Endothelial cell of umbilical vein (primary cell): Measurements from ENCODE around the gene ANGPTL3. TPM values are rescaled to one million over a fixed set of nuclear protein-coding genes. Genes with fewer than 3 reads are reported as not detected.

Source experiments
- Bru-seq: library from RNA; stranded (reverse); fragments of 400-500 nt; gene quantifications from one replicate; lab custom pipeline; 2021; lab: Mats Ljungman, UMichigan
- BruChase-seq, 2 experiments: library from RNA; stranded (reverse); fragments of 400-500 nt; gene quantifications; one replicate each; lab custom pipeline; 2021; lab: Mats Ljungman, UMichigan
- BruUV-seq: library from RNA; stranded (reverse); fragments of 400-500 nt; replicated peaks from 2 replicates; lab custom pipeline; 2021; lab: Mats Ljungman, UMichigan
- CTCF ChIA-PET: fragments of 300-600, 350-600 bp; sonication (Branson Sonifier 250); formaldehyde crosslinking; loops from one replicate; lab custom pipeline; 2021; ENCODE audit warnings: antibody characterized with exemption, inconsistent platforms; lab: Charles Lee
- POLR2A ChIA-PET: fragments of 300-600, 350-600 bp; sonication (Branson Sonifier 250); formaldehyde crosslinking; loops from one replicate; lab custom pipeline; 2021; ENCODE audit warnings: antibody characterized with exemption, inconsistent platforms; lab: Charles Lee
- DNase-seq: peaks from one replicate; pipeline ENCODE4 v3.0.0-alpha.2; 2011; ENCODE audit warnings: low read depth, low spot score
- FAIRE-seq: peaks from 2 replicates; lab custom pipeline; 2011; peaks lifted over from hg19 to GRCh38; lab: Jason Lieb, UNC
- H2AFZ ChIP-seq: 2 replicates; pipeline ENCODE4 v1.6.0; 2012; ENCODE audit warnings: low read depth, low read length, control low read depth, inconsistent platforms
- H3K27ac ChIP-seq: 2 replicates; pipeline ENCODE4 v1.5.1; 2011; ENCODE audit warnings: low read depth, mild to moderate bottlenecking, control low read depth, low read length, moderate library complexity; ENCODE audit not compliant: insufficient read depth
- H3K27me3 ChIP-seq, 2 experiments: 2 replicates each; pipeline versions ENCODE4 v1.6.0 to v1.6.1; 2011; ENCODE audit warnings: low read length in 2 of 2, mixed read lengths in 1 of 2; ENCODE audit not compliant: control insufficient read depth in 2 of 2, insufficient read depth in 2 of 2
- H3K36me3 ChIP-seq, 2 experiments: 2 replicates in 1 of 2; 3 replicates in 1 of 2; pipeline ENCODE4 v1.5.1; 2011; ENCODE audit warnings: low read length in 2 of 2, mild to moderate bottlenecking in 1 of 2, moderate library complexity in 1 of 2; ENCODE audit not compliant: control insufficient read depth in 2 of 2, insufficient read depth in 2 of 2; ENCODE audit errors: extremely low read depth in 1 of 2
- H3K4me1 ChIP-seq: 3 replicates; pipeline ENCODE4 v1.5.1; 2011; ENCODE audit warnings: mild to moderate bottlenecking, low read length; ENCODE audit not compliant: control insufficient read depth, insufficient read depth; ENCODE audit errors: extremely low read depth
- H3K4me2 ChIP-seq: 2 replicates; pipeline ENCODE4 v1.6.1; 2011; ENCODE audit warnings: low read length, control low read depth, mixed read lengths; ENCODE audit not compliant: insufficient read depth
- H3K4me3 ChIP-seq, 3 experiments: fragments of 200-600 bp in 1 of 3; sonication (generic), shearing (Covaris generic) in 1 of 3; replicated peaks in 1 of 3; 2 replicates each; pipeline ENCODE4 v1.5.1; 2011 to 2016; ENCODE audit warnings: control low read depth in 3 of 3, low read length in 3 of 3, mild to moderate bottlenecking in 2 of 3, inconsistent platforms in 1 of 3, low read depth in 1 of 3, moderate library complexity in 1 of 3; ENCODE audit not compliant: insufficient read depth in 1 of 3
- H3K79me2 ChIP-seq: 2 replicates; pipeline ENCODE4 v1.6.0; 2012; ENCODE audit warnings: low read length, inconsistent platforms; ENCODE audit not compliant: control insufficient read depth, insufficient read depth
- H3K9ac ChIP-seq: replicated peaks from 2 replicates; pipeline ENCODE3; 2011; ENCODE audit warnings: low read length, control low read depth; ENCODE audit not compliant: insufficient read depth; ENCODE audit errors: extremely low read depth
- H3K9me1 ChIP-seq: replicated peaks from 3 replicates; pipeline ENCODE4 v1.6.0; 2011; ENCODE audit warnings: mild to moderate bottlenecking, low read length; ENCODE audit not compliant: control insufficient read depth, insufficient read depth; ENCODE audit errors: extremely low read depth
- H3K9me3 ChIP-seq: replicated peaks from 2 replicates; pipeline ENCODE4 v1.5.1; 2012; ENCODE audit warnings: low read length, inconsistent platforms; ENCODE audit not compliant: control insufficient read depth, insufficient read depth
- H4K20me1 ChIP-seq: replicated peaks from 2 replicates; pipeline ENCODE3; 2011; ENCODE audit warnings: mild to moderate bottlenecking, low read length; ENCODE audit not compliant: control insufficient read depth, insufficient read depth; ENCODE audit errors: extremely low read depth
- EZH2 ChIP-seq: IDR thresholded peaks from 2 replicates; pipeline ENCODE4 v1.6.1; 2012; ENCODE audit warnings: borderline replicate concordance, low read depth, mild to moderate bottlenecking, moderate library complexity, low read length, inconsistent platforms; ENCODE audit not compliant: severe bottlenecking
- FOS ChIP-seq: IDR thresholded peaks from 2 replicates; pipeline ENCODE4 v1.6.1; 2011; ENCODE audit warnings: mild to moderate bottlenecking, low read length, moderate library complexity, borderline replicate concordance; ENCODE audit not compliant: insufficient read depth
- GATA2 ChIP-seq: IDR thresholded peaks from 2 replicates; pipeline ENCODE4 v1.7.0; 2011; ENCODE audit warnings: low read depth, mild to moderate bottlenecking, moderate library complexity, mixed read lengths, low read length; ENCODE audit not compliant: insufficient read length, insufficient read depth
- JUN ChIP-seq: IDR thresholded peaks from 2 replicates; pipeline ENCODE4 v1.6.1; 2011; ENCODE audit warnings: borderline replicate concordance, low read depth; ENCODE audit not compliant: insufficient read length, insufficient read depth
- POLR2A ChIP-seq: IDR thresholded peaks from 2 replicates; pipeline ENCODE4 v1.6.1; 2012; ENCODE audit warnings: low read depth, mild to moderate bottlenecking, control low read depth, low read length
- dilution Hi-C: fragments of 300-500 bp; cut with MboI; formaldehyde crosslinking; loops from one replicate; pipeline ENCODE4 v1.15.0; 2019; ENCODE audit warnings: low sequenced_read_pairs; ENCODE audit not compliant: extremely low pct_ligation_motif_present
- intact Hi-C: fragments of 100-400 bp; cut with micrococcal nuclease; formaldehyde crosslinking; loops from one replicate; pipeline ENCODE4 v1.10.0; 2022
- long read RNA-seq: library from polyadenylated mRNA; stranded (forward); transcript quantifications from one replicate; pipeline ENCODE4 v2.0.0, GENCODE V29; 2021
- polyA minus RNA-seq, 3 experiments: library from RNA; depleted of rRNA, polyadenylated mRNA; stranded (reverse); fragments of >200 nt; gene quantifications; 1 replicate in 1 of 3; 2 replicates in 2 of 3; pipeline ENCODE4 v1.2.3, GENCODE V29; 2011
- polyA plus RNA-seq, 4 experiments: library from polyadenylated mRNA; depleted of rRNA in 3 of 4; stranded (reverse) in 3 of 4; unstranded in 1 of 4; fragments of >200 nt; gene quantifications; 2 replicates each; pipeline versions ENCODE4 v1.2.1 to v1.2.3, GENCODE V29; 2011 to 2012; ENCODE audit warnings: missing spikeins in 1 of 4
- total RNA-seq: library from RNA; stranded (reverse); gene quantifications from 2 replicates; pipeline ENCODE4 v1.2.3, GENCODE V29; 2021
- TF ChIP-seq, protein P1 (sequence below): IDR thresholded peaks from 2 replicates; pipeline ENCODE4 v1.6.1; 2011; ENCODE audit not compliant: insufficient read depth, insufficient read length
- TF ChIP-seq, protein P2 (sequence below), 2 donors: IDR thresholded peaks; 1 replicate in 1 of 2; 2 replicates in 1 of 2; pipeline ENCODE4 v1.5.1; 2011; ENCODE audit warnings: low read length in 2 of 2, mild to moderate bottlenecking in 2 of 2, moderate library complexity in 2 of 2, control low read depth in 1 of 2, inconsistent platforms in 1 of 2, low read depth in 1 of 2; ENCODE audit not compliant: insufficient read depth in 1 of 2; ENCODE audit errors: extremely low read depth in 1 of 2

Gene ANGPTL3, protein sequence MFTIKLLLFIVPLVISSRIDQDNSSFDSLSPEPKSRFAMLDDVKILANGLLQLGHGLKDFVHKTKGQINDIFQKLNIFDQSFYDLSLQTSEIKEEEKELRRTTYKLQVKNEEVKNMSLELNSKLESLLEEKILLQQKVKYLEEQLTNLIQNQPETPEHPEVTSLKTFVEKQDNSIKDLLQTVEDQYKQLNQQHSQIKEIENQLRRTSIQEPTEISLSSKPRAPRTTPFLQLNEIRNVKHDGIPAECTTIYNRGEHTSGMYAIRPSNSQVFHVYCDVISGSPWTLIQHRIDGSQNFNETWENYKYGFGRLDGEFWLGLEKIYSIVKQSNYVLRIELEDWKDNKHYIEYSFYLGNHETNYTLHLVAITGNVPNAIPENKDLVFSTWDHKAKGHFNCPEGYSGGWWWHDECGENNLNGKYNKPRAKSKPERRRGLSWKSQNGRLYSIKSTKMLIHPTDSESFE
- not detected in 2 replicates for total RNA-seq
- not detected in 2 replicates for polyA plus RNA-seq
- polyA plus RNA-seq (2011; cell fraction: cytosol; rRNA removed), result not detected in 2 replicates
- not detected in 2 replicates for polyA plus RNA-seq (2011; cell fraction: nucleus; rRNA removed)
- not detected in 2 replicates for polyA plus RNA-seq (2012)
- not detected in 2 replicates for polyA minus RNA-seq
- polyA minus RNA-seq (2011; cell fraction: cytosol; rRNA and poly(A)+ RNA removed), result not detected
- not detected in 2 replicates for polyA minus RNA-seq (2011; cell fraction: nucleus; rRNA and poly(A)+ RNA removed)
- not detected for Bru-seq, nascent RNA
- not detected for BruChase-seq, experiment 1, labeled RNA remaining after a 6-hour chase
- not detected for BruChase-seq, experiment 2, labeled RNA remaining after a 2-hour chase
- long read RNA-seq, result 0 reads

DNA sequence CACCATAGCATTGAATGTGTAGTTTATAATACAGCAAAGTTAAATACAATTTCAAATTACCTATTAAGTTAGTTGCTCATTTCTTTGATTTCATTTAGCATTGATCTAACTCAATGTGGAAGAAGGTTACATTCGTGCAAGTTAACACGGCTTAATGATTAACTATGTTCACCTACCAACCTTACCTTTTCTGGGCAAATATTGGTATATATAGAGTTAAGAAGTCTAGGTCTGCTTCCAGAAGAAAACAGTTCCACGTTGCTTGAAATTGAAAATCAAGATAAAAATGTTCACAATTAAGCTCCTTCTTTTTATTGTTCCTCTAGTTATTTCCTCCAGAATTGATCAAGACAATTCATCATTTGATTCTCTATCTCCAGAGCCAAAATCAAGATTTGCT lies at the start of gene ANGPTL3:
TSS of gene ANGPTL3 (plus strand) at position 240 of the 400 bp plus-strand sequence. CDS start at position 287, 47 bp downstream.
- Histone ChIP-seq H4K20me1 (no peaks in the 10 kb centered on the region), H3K4me3 (no peak within 1 kb of the TSS), H3K9me3 (no peaks in the 10 kb centered on the region), H3K4me2 (no peak within 1 kb of the TSS), H3K79me2 (no peaks in the 10 kb centered on the region), H3K4me1 (no peaks in the 10 kb centered on the region), H2AFZ (no peak within 1 kb of the TSS), H3K27me3 (no peaks in the 10 kb centered on the region), H3K9ac (no peak within 1 kb of the TSS), H3K9me1 (no peaks in the 10 kb centered on the region), H3K27ac (no peak within 1 kb of the TSS), H3K36me3 (no peaks in the 10 kb centered on the region)
- no TSS peak for BruUV-seq
- POLR2A ChIA-PET, result no interaction called here
- TF ChIP-seq GATA2 (no peak), EZH2 (no peak), POLR2A (no peak), JUN (no peak), FOS (no peak)
- TF ChIP-seq, protein P1, sequence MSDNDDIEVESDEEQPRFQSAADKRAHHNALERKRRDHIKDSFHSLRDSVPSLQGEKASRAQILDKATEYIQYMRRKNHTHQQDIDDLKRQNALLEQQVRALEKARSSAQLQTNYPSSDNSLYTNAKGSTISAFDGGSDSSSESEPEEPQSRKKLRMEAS, result no peak
- TF ChIP-seq, protein P2, sequence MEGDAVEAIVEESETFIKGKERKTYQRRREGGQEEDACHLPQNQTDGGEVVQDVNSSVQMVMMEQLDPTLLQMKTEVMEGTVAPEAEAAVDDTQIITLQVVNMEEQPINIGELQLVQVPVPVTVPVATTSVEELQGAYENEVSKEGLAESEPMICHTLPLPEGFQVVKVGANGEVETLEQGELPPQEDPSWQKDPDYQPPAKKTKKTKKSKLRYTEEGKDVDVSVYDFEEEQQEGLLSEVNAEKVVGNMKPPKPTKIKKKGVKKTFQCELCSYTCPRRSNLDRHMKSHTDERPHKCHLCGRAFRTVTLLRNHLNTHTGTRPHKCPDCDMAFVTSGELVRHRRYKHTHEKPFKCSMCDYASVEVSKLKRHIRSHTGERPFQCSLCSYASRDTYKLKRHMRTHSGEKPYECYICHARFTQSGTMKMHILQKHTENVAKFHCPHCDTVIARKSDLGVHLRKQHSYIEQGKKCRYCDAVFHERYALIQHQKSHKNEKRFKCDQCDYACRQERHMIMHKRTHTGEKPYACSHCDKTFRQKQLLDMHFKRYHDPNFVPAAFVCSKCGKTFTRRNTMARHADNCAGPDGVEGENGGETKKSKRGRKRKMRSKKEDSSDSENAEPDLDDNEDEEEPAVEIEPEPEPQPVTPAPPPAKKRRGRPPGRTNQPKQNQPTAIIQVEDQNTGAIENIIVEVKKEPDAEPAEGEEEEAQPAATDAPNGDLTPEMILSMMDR (IDR thresholded peaks at IDR 0.05; ENCODE audit: extremely low read depth in 1 of 2, insufficient read depth in 1 of 2, low read depth in 1 of 2, low read length in 2 of 2), result no peak
- CTCF ChIA-PET, result no interaction called here
- DNase-seq, result no peak
- intact Hi-C loops, result loop anchor here (1.0 kb wide), 1 partner anchor 8 kb away; no protein-coding TSS in a partner anchor
- dilution Hi-C loops, result no loop called here
- no peak for FAIRE-seq
